Left lobe of liver (tissue), 2 donors: ENCODE data around the gene NUBP2. TPM values are rescaled to one million over a fixed set of nuclear protein-coding genes. Genes with fewer than 3 reads are reported as not detected.

ENCODE experiments used
- ATAC-seq: fragments of 200-7000 bp; cut with Tn5 transposase; one replicate; pipeline ENCODE4 v1.9.1; 2020; ENCODE audit warnings: mild to moderate bottlenecking, moderate library complexity
- DNase-seq: peaks from one replicate; pipeline ENCODE4 v3.0.0-alpha.2; 2020; ENCODE audit warnings: low spot score
- total RNA-seq: library from RNA; stranded (reverse); gene quantifications from one replicate; pipeline ENCODE4 v1.2.1, GENCODE V29; 2021
- donor health status: DM: no; HTN: no; CAD: no; lungs with moderate emphysema.
- donor health status: DM: no; HTN: yes; CAD: no.

Gene NUBP2
- total RNA-seq, 1 donor from 2014 or later = 37.9 TPM

- DNase-seq = no peak
- no peak for ATAC-seq
Observed at GRCh38 chr16:1758923-1759322, 23.8 kb upstream of the NUBP2 start.

- ATAC-seq (no peak), DNase-seq (no peak)
Observed at GRCh38 chr16:1759511-1759910, 23.2 kb upstream of the NUBP2 start.

- DNase-seq (no peak), ATAC-seq (no peak)
Observed at GRCh38 chr16:1760911-1761310, 21.8 kb upstream of the NUBP2 start.

- ATAC-seq (no peak), DNase-seq (no peak)
Observed at GRCh38 chr16:1761751-1762150, 21.0 kb upstream of the NUBP2 start.

GRCh38 chr16:1762196-1762878 is 20.4 kb upstream of the NUBP2 start:
- ATAC-seq = no peak
- no peak for DNase-seq

- peak; percentile 3 for ATAC-seq
- no peak for DNase-seq
Observed at GRCh38 chr16:1762879-1763520, 19.8 kb upstream of the NUBP2 start.

- ATAC-seq = no peak
- no peak for DNase-seq
Observed at GRCh38 chr16:1763521-1764511, 18.9 kb upstream of the NUBP2 start.

- DNase-seq (no peak), ATAC-seq (no peak)
Observed at GRCh38 chr16:1764971-1765370, 17.8 kb upstream of the NUBP2 start.

- no peak for DNase-seq
- ATAC-seq = no peak
Observed at GRCh38 chr16:1765826-1766225, 16.9 kb upstream of the NUBP2 start.

- no peak for DNase-seq
- ATAC-seq = no peak
Observed at GRCh38 chr16:1766231-1766630, 16.5 kb upstream of the NUBP2 start.

GRCh38 chr16:1766701-1767100 is 16.1 kb upstream of the NUBP2 start:
- DNase-seq = no peak
- no peak for ATAC-seq

GRCh38 chr16:1767116-1767994 is 15.4 kb upstream of the NUBP2 start:
- no peak for DNase-seq
- ATAC-seq = no peak

- no peak for DNase-seq
Observed at GRCh38 chr16:1768061-1768766, 14.5 kb upstream of the NUBP2 start.

GRCh38 chr16:1768767-1769401 is 13.9 kb upstream of the NUBP2 start:
- no peak for ATAC-seq
- no peak for DNase-seq

More at GRCh38 chr16:1768061-1768766, 14.5 kb upstream of the NUBP2 start:
- ATAC-seq = no peak

- DNase-seq = no peak
- no peak for ATAC-seq
Observed at GRCh38 chr16:1769402-1770300, 13.1 kb upstream of the NUBP2 start.

- ATAC-seq (peak; percentile 21), DNase-seq (peak; percentile 79)
Observed at GRCh38 chr16:1770328-1771187, 12.2 kb upstream of the NUBP2 start.

- ATAC-seq (peak; percentile 54), DNase-seq (peak; percentile 82)
Observed at GRCh38 chr16:1771188-1771863, 11.4 kb upstream of the NUBP2 start, which contains the start of gene NME3. Gene NME3, minus strand, starts transcription at chr16:1771543. Its CDS starts 9 bp downstream, at chr16:1771534.
